GM23338 (cell line): ENCODE measurements around the gene TMEM128. TPM values are rescaled to one million over a fixed set of nuclear protein-coding genes. Genes with fewer than 3 reads are reported as not detected.
A peak's percentile ranks its signal among the peaks of the same experiment; 100 is the strongest.

Source experiments
- ATAC-seq: fragments of 200-7000 bp; cut with Tn5 transposase; 3 replicates; pipeline ENCODE4 v1.9.1; 2020
- DNase-seq: peaks from one replicate; pipeline ENCODE4 v3.0.0-alpha.2; 2015; ENCODE audit warnings: low spot score
- H2AFZ ChIP-seq: fragments of 200-600 bp; sonication (generic); 2 replicates; pipeline ENCODE4 v1.8.0; 2016; ENCODE audit warnings: antibody characterized with exemption, mild to moderate bottlenecking, moderate library complexity
- H3F3A ChIP-seq: fragments of 200-600 bp; sonication (generic); replicated peaks from 2 replicates; pipeline ENCODE4 v1.8.0; 2017; ENCODE audit warnings: antibody characterized with exemption, mixed run types, low read depth
- H3K27ac ChIP-seq: fragments of 200-600 bp; sonication (generic); 2 replicates; pipeline ENCODE4 v1.6.1; 2016; ENCODE audit warnings: low read depth
- H3K27me3 ChIP-seq: fragments of 200-600 bp; sonication (generic); 2 replicates; pipeline ENCODE4 v1.8.0; 2016; ENCODE audit warnings: mild to moderate bottlenecking, mixed run types, moderate library complexity; ENCODE audit not compliant: insufficient read depth
- H3K36me3 ChIP-seq: fragments of 200-600 bp; sonication (generic); 2 replicates; pipeline ENCODE4 v1.8.0; 2016; ENCODE audit warnings: mild to moderate bottlenecking; ENCODE audit not compliant: insufficient read depth
- H3K4me1 ChIP-seq: fragments of 200-600 bp; sonication (generic); 2 replicates; pipeline ENCODE4 v1.8.0; 2016; ENCODE audit warnings: mild to moderate bottlenecking, moderate library complexity; ENCODE audit not compliant: insufficient read depth
- H3K4me2 ChIP-seq: fragments of 200-600 bp; sonication (generic); 2 replicates; pipeline ENCODE4 v1.7.1; 2017; ENCODE audit warnings: mixed run types
- H3K4me3 ChIP-seq: fragments of 200-600 bp; sonication (generic); 2 replicates; pipeline ENCODE4 v1.6.1; 2016; ENCODE audit warnings: mixed run types
- H3K79me2 ChIP-seq: fragments of 200-600 bp; sonication (generic); replicated peaks from 2 replicates; pipeline ENCODE4 v1.8.0; 2017; ENCODE audit warnings: mild to moderate bottlenecking; ENCODE audit not compliant: insufficient read depth
- H3K9me2 ChIP-seq: fragments of 200-600 bp; sonication (generic); 2 replicates; pipeline ENCODE4 v1.8.0; 2017; ENCODE audit not compliant: insufficient read depth
- H4K20me1 ChIP-seq: fragments of 200-600 bp; sonication (generic); replicated peaks from 2 replicates; pipeline ENCODE4 v1.8.0; 2017; ENCODE audit warnings: mild to moderate bottlenecking; ENCODE audit not compliant: insufficient read depth
- H3K27ac Mint-ChIP-seq: 2 replicates; pipeline ENCODE4 v1.8.0; 2020; ENCODE audit warnings: inconsistent platforms, mild to moderate bottlenecking, moderate library complexity, mixed read lengths
- H3K27me3 Mint-ChIP-seq: 3 replicates; pipeline ENCODE4 v1.8.0; 2022; ENCODE audit warnings: low read depth, mild to moderate bottlenecking, moderate library complexity, mixed read lengths, inconsistent platforms; ENCODE audit not compliant: insufficient read depth, poor library complexity
- H3K36me3 Mint-ChIP-seq: 3 replicates; pipeline ENCODE4 v1.8.0; 2021; ENCODE audit warnings: low read depth, mild to moderate bottlenecking, inconsistent platforms, moderate library complexity, mixed read lengths
- H3K4me1 Mint-ChIP-seq: 3 replicates; pipeline ENCODE4 v1.8.0; 2020; ENCODE audit warnings: mild to moderate bottlenecking, inconsistent platforms, mixed read lengths
- H3K4me3 Mint-ChIP-seq: 3 replicates; pipeline ENCODE4 v1.8.0; 2021; ENCODE audit warnings: moderate library complexity, mild to moderate bottlenecking, inconsistent platforms, mixed read lengths
- H3K9me3 Mint-ChIP-seq: 3 replicates; pipeline ENCODE4 v1.8.0; 2020; ENCODE audit warnings: moderate library complexity, mild to moderate bottlenecking, inconsistent platforms, mixed read lengths
- CREB1 ChIP-seq: fragments of 250-450 bp; sonication (Bioruptor Pico); IDR thresholded peaks from 2 replicates; pipeline ENCODE4 v1.5.0; 2020; ENCODE audit warnings: low read depth, mild to moderate bottlenecking, moderate library complexity
- ETS1 ChIP-seq: IDR thresholded peaks from 2 replicates; pipeline ENCODE4 v1.6.1; 2016; ENCODE audit warnings: antibody characterized with exemption
- EZH2 ChIP-seq: fragments of 200-600 bp; sonication (generic); IDR thresholded peaks from one replicate; pipeline ENCODE4 v1.8.0; 2017; ENCODE audit warnings: antibody characterized with exemption, mild to moderate bottlenecking, low read depth; ENCODE audit not compliant: unreplicated experiment
- EZH2phosphoT487 ChIP-seq: fragments of 200-600 bp; sonication (generic); IDR thresholded peaks from one replicate; pipeline ENCODE4 v1.8.1; 2018; ENCODE audit warnings: antibody characterized with exemption; ENCODE audit not compliant: unreplicated experiment
- JUNB ChIP-seq: IDR thresholded peaks from one replicate; pipeline ENCODE4 v1.6.1; 2016; ENCODE audit warnings: antibody characterized with exemption; ENCODE audit not compliant: unreplicated experiment
- POLR2AphosphoS5 ChIP-seq: IDR thresholded peaks from 2 replicates; pipeline ENCODE4 v1.6.1; 2016; ENCODE audit warnings: antibody characterized with exemption, low read depth
- ZNF114 ChIP-seq: fragments of 250-450 bp; sonication (Bioruptor Pico); IDR thresholded peaks from 2 replicates; pipeline ENCODE4 v1.5.0; 2020; ENCODE audit warnings: mild to moderate bottlenecking, moderate library complexity
- ZNF462 ChIP-seq: fragments of 250-450 bp; sonication (Bioruptor Pico); IDR thresholded peaks from 2 replicates; pipeline ENCODE4 v1.5.0; 2020; ENCODE audit warnings: mild to moderate bottlenecking, moderate library complexity
- polyA plus RNA-seq: library from polyadenylated mRNA; unstranded; fragments of >200 nt; fragmentation: Nextera tagmentation; extraction: Ambion mirVana; gene quantifications from 2 replicates; pipeline ENCODE4 v1.2.1, GENCODE V29; 2016
- total RNA-seq: library from RNA; depleted of rRNA; stranded (reverse); fragments of >200 nt; shearing (Covaris generic); gene quantifications from 2 replicates; pipeline ENCODE4 v1.2.3, GENCODE V29; 2014
- TF ChIP-seq, protein P1 (sequence below), 2 experiments: fragments of 200-600 bp in 1 of 2; sonication (generic) in 1 of 2; conservative IDR thresholded peaks; 2 replicates each; pipeline versions ENCODE4 v1.5.1 to v1.6.1; 2016 to 2017; ENCODE audit warnings: antibody characterized with exemption in 2 of 2, low read depth in 2 of 2, mild to moderate bottlenecking in 2 of 2, moderate library complexity in 1 of 2
- TF ChIP-seq, protein P2 (sequence below): IDR thresholded peaks from one replicate; pipeline ENCODE4 v1.6.1; 2018; ENCODE audit warnings: antibody characterized with exemption; ENCODE audit not compliant: unreplicated experiment

The TMEM128 gene
- total and polyA plus RNA-seq, 2 experiments from 2014 or later: 22.7 to 25.9 TPM

- Histone ChIP-seq H3K9me2 (no peaks in the 10 kb centered on the region), H4K20me1 (peaks cover 12% of the 10 kb centered on the region; the same call in 1 of the 2 replicates), H3K79me2 (0 out of 2 replicates have a peak, but pooled peaks cover 3% of the 10 kb centered on the region), H3K27me3 (no peaks in the 10 kb centered on the region), H3F3A (no peaks in the 10 kb centered on the region), H3K4me1 (no peaks in the 10 kb centered on the region), H3K4me2 (no peak overlapping the region), H3K4me3 (no peak overlapping the region), H3K27ac (no peak overlapping the region), H2AFZ (no peak overlapping the region), H3K36me3 (peaks cover 67% of the 10 kb centered on the region)
- peak; percentile 43 for DNase-seq
- no peak overlapping the region for H3K4me3 Mint-ChIP-seq
- H3K27ac Mint-ChIP-seq: no peak overlapping the region
- H3K36me3 Mint-ChIP-seq: peaks cover 78% of the 10 kb centered on the region
- no peaks in the 10 kb centered on the region for H3K4me1 Mint-ChIP-seq
- peak; percentile 39; the same call in 1 of the 3 replicates for ATAC-seq
- H3K9me3 Mint-ChIP-seq: no peaks in the 10 kb centered on the region
- peaks cover 1% of the 10 kb centered on the region for H3K27me3 Mint-ChIP-seq
- TF ChIP-seq JUNB: no peak
- TF ChIP-seq, protein P1, sequence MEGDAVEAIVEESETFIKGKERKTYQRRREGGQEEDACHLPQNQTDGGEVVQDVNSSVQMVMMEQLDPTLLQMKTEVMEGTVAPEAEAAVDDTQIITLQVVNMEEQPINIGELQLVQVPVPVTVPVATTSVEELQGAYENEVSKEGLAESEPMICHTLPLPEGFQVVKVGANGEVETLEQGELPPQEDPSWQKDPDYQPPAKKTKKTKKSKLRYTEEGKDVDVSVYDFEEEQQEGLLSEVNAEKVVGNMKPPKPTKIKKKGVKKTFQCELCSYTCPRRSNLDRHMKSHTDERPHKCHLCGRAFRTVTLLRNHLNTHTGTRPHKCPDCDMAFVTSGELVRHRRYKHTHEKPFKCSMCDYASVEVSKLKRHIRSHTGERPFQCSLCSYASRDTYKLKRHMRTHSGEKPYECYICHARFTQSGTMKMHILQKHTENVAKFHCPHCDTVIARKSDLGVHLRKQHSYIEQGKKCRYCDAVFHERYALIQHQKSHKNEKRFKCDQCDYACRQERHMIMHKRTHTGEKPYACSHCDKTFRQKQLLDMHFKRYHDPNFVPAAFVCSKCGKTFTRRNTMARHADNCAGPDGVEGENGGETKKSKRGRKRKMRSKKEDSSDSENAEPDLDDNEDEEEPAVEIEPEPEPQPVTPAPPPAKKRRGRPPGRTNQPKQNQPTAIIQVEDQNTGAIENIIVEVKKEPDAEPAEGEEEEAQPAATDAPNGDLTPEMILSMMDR (conservative IDR thresholded peaks at IDR 0.05; ENCODE audit: low read depth in 2 of 2): peak; percentile 21 to 57; a peak in 3 of 4 replicates
Measured at GRCh38 chr4:4271912-4272311, 23.9 kb upstream of the TMEM128 start.

DNA sequence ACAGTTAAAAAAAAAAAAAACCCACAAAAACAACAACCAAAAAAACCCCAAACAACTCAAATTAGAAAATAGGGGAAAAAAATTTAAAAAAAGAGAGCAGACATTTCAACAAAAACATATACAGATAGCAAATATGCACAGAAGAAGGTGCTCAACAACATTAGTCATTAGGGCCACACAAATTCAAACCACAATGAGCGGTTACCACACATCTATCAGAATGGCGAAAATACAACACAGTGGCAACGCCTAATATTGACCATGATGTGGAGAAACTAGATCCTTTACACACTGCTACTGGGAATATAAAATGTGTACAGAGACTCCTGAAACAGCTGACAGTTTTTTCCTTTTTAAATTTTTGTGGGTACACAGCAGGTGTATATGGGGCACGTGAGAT, 22.5 kb upstream of the TMEM128 start:
- Mint-ChIP-seq H3K36me3 (peaks cover 76% of the 10 kb centered on the region), H3K27me3 (peaks cover 1% of the 10 kb centered on the region), H3K4me1 (no peaks in the 10 kb centered on the region), H3K27ac (no peak overlapping the region), H3K4me3 (no peak overlapping the region), H3K9me3 (no peaks in the 10 kb centered on the region)
- ATAC-seq: no peak
- no peak overlapping the region for H3K4me3 ChIP-seq
- no peaks in the 10 kb centered on the region for H3F3A ChIP-seq
- peaks cover 12% of the 10 kb centered on the region; the same call in 1 of the 2 replicates for H4K20me1 ChIP-seq
- 0 out of 2 replicates have a peak, but pooled peaks cover 3% of the 10 kb centered on the region for H3K79me2 ChIP-seq
- no peaks in the 10 kb centered on the region for H3K9me2 ChIP-seq
- H3K4me2 ChIP-seq: no peak overlapping the region
- DNase-seq: no peak
- no peak overlapping the region for H3K27ac ChIP-seq
- H3K27me3 ChIP-seq: no peaks in the 10 kb centered on the region
- no peak overlapping the region for H2AFZ ChIP-seq
- H3K36me3 ChIP-seq: peaks cover 58% of the 10 kb centered on the region
- no peaks in the 10 kb centered on the region for H3K4me1 ChIP-seq
- TF ChIP-seq EZH2 (no peak), ETS1 (no peak), ZNF462 (CRISPR knock-in tag) (no peak), POLR2AphosphoS5 (no peak), ZNF114 (CRISPR knock-in tag) (no peak), EZH2phosphoT487 (no peak), CREB1 (no peak)
- TF ChIP-seq, protein P2, sequence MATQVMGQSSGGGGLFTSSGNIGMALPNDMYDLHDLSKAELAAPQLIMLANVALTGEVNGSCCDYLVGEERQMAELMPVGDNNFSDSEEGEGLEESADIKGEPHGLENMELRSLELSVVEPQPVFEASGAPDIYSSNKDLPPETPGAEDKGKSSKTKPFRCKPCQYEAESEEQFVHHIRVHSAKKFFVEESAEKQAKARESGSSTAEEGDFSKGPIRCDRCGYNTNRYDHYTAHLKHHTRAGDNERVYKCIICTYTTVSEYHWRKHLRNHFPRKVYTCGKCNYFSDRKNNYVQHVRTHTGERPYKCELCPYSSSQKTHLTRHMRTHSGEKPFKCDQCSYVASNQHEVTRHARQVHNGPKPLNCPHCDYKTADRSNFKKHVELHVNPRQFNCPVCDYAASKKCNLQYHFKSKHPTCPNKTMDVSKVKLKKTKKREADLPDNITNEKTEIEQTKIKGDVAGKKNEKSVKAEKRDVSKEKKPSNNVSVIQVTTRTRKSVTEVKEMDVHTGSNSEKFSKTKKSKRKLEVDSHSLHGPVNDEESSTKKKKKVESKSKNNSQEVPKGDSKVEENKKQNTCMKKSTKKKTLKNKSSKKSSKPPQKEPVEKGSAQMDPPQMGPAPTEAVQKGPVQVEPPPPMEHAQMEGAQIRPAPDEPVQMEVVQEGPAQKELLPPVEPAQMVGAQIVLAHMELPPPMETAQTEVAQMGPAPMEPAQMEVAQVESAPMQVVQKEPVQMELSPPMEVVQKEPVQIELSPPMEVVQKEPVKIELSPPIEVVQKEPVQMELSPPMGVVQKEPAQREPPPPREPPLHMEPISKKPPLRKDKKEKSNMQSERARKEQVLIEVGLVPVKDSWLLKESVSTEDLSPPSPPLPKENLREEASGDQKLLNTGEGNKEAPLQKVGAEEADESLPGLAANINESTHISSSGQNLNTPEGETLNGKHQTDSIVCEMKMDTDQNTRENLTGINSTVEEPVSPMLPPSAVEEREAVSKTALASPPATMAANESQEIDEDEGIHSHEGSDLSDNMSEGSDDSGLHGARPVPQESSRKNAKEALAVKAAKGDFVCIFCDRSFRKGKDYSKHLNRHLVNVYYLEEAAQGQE: no peak
